GM23338 (cell line): ENCODE data around the gene TMEM98. TPM values are rescaled to one million over a fixed set of nuclear protein-coding genes. Genes with fewer than 3 reads are reported as not detected.

Experiments
- ATAC-seq: fragments of 200-7000 bp; cut with Tn5 transposase; 3 replicates; pipeline ENCODE4 v1.9.1; 2020
- DNase-seq: peaks from one replicate; pipeline ENCODE4 v3.0.0-alpha.2; 2015; ENCODE audit warnings: low spot score
- H2AFZ ChIP-seq: fragments of 200-600 bp; sonication (generic); 2 replicates; pipeline ENCODE4 v1.8.0; 2016; ENCODE audit warnings: antibody characterized with exemption, mild to moderate bottlenecking, moderate library complexity
- H3F3A ChIP-seq: fragments of 200-600 bp; sonication (generic); replicated peaks from 2 replicates; pipeline ENCODE4 v1.8.0; 2017; ENCODE audit warnings: antibody characterized with exemption, mixed run types, low read depth
- H3K27ac ChIP-seq: fragments of 200-600 bp; sonication (generic); 2 replicates; pipeline ENCODE4 v1.6.1; 2016; ENCODE audit warnings: low read depth
- H3K27me3 ChIP-seq: fragments of 200-600 bp; sonication (generic); 2 replicates; pipeline ENCODE4 v1.8.0; 2016; ENCODE audit warnings: mild to moderate bottlenecking, mixed run types, moderate library complexity; ENCODE audit not compliant: insufficient read depth
- H3K36me3 ChIP-seq: fragments of 200-600 bp; sonication (generic); 2 replicates; pipeline ENCODE4 v1.8.0; 2016; ENCODE audit warnings: mild to moderate bottlenecking; ENCODE audit not compliant: insufficient read depth
- H3K4me1 ChIP-seq: fragments of 200-600 bp; sonication (generic); 2 replicates; pipeline ENCODE4 v1.8.0; 2016; ENCODE audit warnings: mild to moderate bottlenecking, moderate library complexity; ENCODE audit not compliant: insufficient read depth
- H3K4me2 ChIP-seq: fragments of 200-600 bp; sonication (generic); 2 replicates; pipeline ENCODE4 v1.7.1; 2017; ENCODE audit warnings: mixed run types
- H3K4me3 ChIP-seq: fragments of 200-600 bp; sonication (generic); 2 replicates; pipeline ENCODE4 v1.6.1; 2016; ENCODE audit warnings: mixed run types
- H3K79me2 ChIP-seq: fragments of 200-600 bp; sonication (generic); replicated peaks from 2 replicates; pipeline ENCODE4 v1.8.0; 2017; ENCODE audit warnings: mild to moderate bottlenecking; ENCODE audit not compliant: insufficient read depth
- H3K9me2 ChIP-seq: fragments of 200-600 bp; sonication (generic); 2 replicates; pipeline ENCODE4 v1.8.0; 2017; ENCODE audit not compliant: insufficient read depth
- H4K20me1 ChIP-seq: fragments of 200-600 bp; sonication (generic); replicated peaks from 2 replicates; pipeline ENCODE4 v1.8.0; 2017; ENCODE audit warnings: mild to moderate bottlenecking; ENCODE audit not compliant: insufficient read depth
- H3K27ac Mint-ChIP-seq: 2 replicates; pipeline ENCODE4 v1.8.0; 2020; ENCODE audit warnings: inconsistent platforms, mild to moderate bottlenecking, moderate library complexity, mixed read lengths
- H3K27me3 Mint-ChIP-seq: 3 replicates; pipeline ENCODE4 v1.8.0; 2022; ENCODE audit warnings: low read depth, mild to moderate bottlenecking, moderate library complexity, mixed read lengths, inconsistent platforms; ENCODE audit not compliant: insufficient read depth, poor library complexity
- H3K36me3 Mint-ChIP-seq: 3 replicates; pipeline ENCODE4 v1.8.0; 2021; ENCODE audit warnings: low read depth, mild to moderate bottlenecking, inconsistent platforms, moderate library complexity, mixed read lengths
- H3K4me1 Mint-ChIP-seq: 3 replicates; pipeline ENCODE4 v1.8.0; 2020; ENCODE audit warnings: mild to moderate bottlenecking, inconsistent platforms, mixed read lengths
- H3K4me3 Mint-ChIP-seq: 3 replicates; pipeline ENCODE4 v1.8.0; 2021; ENCODE audit warnings: moderate library complexity, mild to moderate bottlenecking, inconsistent platforms, mixed read lengths
- H3K9me3 Mint-ChIP-seq: 3 replicates; pipeline ENCODE4 v1.8.0; 2020; ENCODE audit warnings: moderate library complexity, mild to moderate bottlenecking, inconsistent platforms, mixed read lengths
- CREB1 ChIP-seq: fragments of 250-450 bp; sonication (Bioruptor Pico); IDR thresholded peaks from 2 replicates; pipeline ENCODE4 v1.5.0; 2020; ENCODE audit warnings: low read depth, mild to moderate bottlenecking, moderate library complexity
- EZH2 ChIP-seq: fragments of 200-600 bp; sonication (generic); IDR thresholded peaks from one replicate; pipeline ENCODE4 v1.8.0; 2017; ENCODE audit warnings: antibody characterized with exemption, mild to moderate bottlenecking, low read depth; ENCODE audit not compliant: unreplicated experiment
- EZH2phosphoT487 ChIP-seq: fragments of 200-600 bp; sonication (generic); IDR thresholded peaks from one replicate; pipeline ENCODE4 v1.8.1; 2018; ENCODE audit warnings: antibody characterized with exemption; ENCODE audit not compliant: unreplicated experiment
- NANOG ChIP-seq: IDR thresholded peaks from 2 replicates; pipeline ENCODE4 v1.6.1; 2016; ENCODE audit warnings: antibody characterized with exemption, borderline replicate concordance
- POLR2AphosphoS5 ChIP-seq: IDR thresholded peaks from 2 replicates; pipeline ENCODE4 v1.6.1; 2016; ENCODE audit warnings: antibody characterized with exemption, low read depth
- STAT1 ChIP-seq: IDR thresholded peaks from one replicate; pipeline ENCODE4 v1.6.1; 2016; ENCODE audit warnings: antibody characterized with exemption; ENCODE audit not compliant: unreplicated experiment
- ZNF331 ChIP-seq: fragments of 250-450 bp; sonication (Bioruptor Pico); IDR thresholded peaks from 2 replicates; pipeline ENCODE4 v1.5.0; 2020; ENCODE audit warnings: low read depth, mild to moderate bottlenecking, moderate library complexity
- polyA plus RNA-seq: library from polyadenylated mRNA; unstranded; fragments of >200 nt; fragmentation: Nextera tagmentation; extraction: Ambion mirVana; gene quantifications from 2 replicates; pipeline ENCODE4 v1.2.1, GENCODE V29; 2016
- total RNA-seq: library from RNA; depleted of rRNA; stranded (reverse); fragments of >200 nt; shearing (Covaris generic); gene quantifications from 2 replicates; pipeline ENCODE4 v1.2.3, GENCODE V29; 2014
- TF ChIP-seq, protein P1 (sequence below): IDR thresholded peaks from one replicate; pipeline ENCODE4 v1.6.1; 2018; ENCODE audit warnings: antibody characterized with exemption; ENCODE audit not compliant: unreplicated experiment
- TF ChIP-seq, protein P2 (sequence below), 2 experiments: fragments of 200-600 bp in 1 of 2; sonication (generic) in 1 of 2; conservative IDR thresholded peaks; 2 replicates each; pipeline versions ENCODE4 v1.5.1 to v1.6.1; 2016 to 2017; ENCODE audit warnings: antibody characterized with exemption in 2 of 2, low read depth in 2 of 2, mild to moderate bottlenecking in 2 of 2, moderate library complexity in 1 of 2

TMEM98 gene
- total and polyA plus RNA-seq, 2 experiments from 2014 or later = 60.4 to 94.8 TPM

- TF ChIP-seq EZH2phosphoT487 = no peak
Measured at GRCh38 chr17:32970281-32970680, 42.3 kb downstream of the TMEM98 start (continued).

DNA sequence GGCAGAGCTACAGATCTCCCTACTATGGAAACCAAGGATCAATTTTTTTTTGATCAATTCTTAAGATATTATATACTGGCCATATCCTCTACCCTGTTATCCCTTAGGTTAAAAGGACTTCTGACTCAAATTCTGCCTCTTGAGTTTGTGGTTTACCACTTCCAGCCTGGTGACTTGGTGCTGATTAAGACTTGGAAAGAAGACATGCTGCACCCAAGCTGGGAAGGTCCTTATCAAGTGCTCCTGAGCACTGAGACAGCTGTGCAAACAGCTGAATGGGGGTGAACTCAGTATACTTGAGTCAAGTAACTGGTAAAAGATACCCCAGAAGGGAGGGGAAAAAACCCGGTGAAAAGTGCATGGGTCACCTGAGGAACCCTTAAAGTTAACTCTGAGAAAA lies 43.2 kb downstream of the TMEM98 start:
- H3K4me1 ChIP-seq = no peaks in the 10 kb centered on the region
- DNase-seq (no peak), ATAC-seq (no peak)
- no peaks in the 10 kb centered on the region for H3K27me3 Mint-ChIP-seq
- no peak overlapping the region for H3K27ac Mint-ChIP-seq
- H3K27ac ChIP-seq = no peak overlapping the region
- no peak overlapping the region for H2AFZ ChIP-seq
- H3K27me3 ChIP-seq = no peaks in the 10 kb centered on the region
- no peak overlapping the region for H3K4me3 ChIP-seq
- H3F3A ChIP-seq = no peaks in the 10 kb centered on the region
- no peak overlapping the region for H3K4me3 Mint-ChIP-seq
- no peaks in the 10 kb centered on the region for H3K79me2 ChIP-seq
- no peaks in the 10 kb centered on the region for H3K4me1 Mint-ChIP-seq
- H3K36me3 Mint-ChIP-seq = 0 out of 3 replicates have a peak, but pooled peaks cover 4% of the 10 kb centered on the region
- H3K36me3 ChIP-seq = no peaks in the 10 kb centered on the region
- TF ChIP-seq, protein P1, sequence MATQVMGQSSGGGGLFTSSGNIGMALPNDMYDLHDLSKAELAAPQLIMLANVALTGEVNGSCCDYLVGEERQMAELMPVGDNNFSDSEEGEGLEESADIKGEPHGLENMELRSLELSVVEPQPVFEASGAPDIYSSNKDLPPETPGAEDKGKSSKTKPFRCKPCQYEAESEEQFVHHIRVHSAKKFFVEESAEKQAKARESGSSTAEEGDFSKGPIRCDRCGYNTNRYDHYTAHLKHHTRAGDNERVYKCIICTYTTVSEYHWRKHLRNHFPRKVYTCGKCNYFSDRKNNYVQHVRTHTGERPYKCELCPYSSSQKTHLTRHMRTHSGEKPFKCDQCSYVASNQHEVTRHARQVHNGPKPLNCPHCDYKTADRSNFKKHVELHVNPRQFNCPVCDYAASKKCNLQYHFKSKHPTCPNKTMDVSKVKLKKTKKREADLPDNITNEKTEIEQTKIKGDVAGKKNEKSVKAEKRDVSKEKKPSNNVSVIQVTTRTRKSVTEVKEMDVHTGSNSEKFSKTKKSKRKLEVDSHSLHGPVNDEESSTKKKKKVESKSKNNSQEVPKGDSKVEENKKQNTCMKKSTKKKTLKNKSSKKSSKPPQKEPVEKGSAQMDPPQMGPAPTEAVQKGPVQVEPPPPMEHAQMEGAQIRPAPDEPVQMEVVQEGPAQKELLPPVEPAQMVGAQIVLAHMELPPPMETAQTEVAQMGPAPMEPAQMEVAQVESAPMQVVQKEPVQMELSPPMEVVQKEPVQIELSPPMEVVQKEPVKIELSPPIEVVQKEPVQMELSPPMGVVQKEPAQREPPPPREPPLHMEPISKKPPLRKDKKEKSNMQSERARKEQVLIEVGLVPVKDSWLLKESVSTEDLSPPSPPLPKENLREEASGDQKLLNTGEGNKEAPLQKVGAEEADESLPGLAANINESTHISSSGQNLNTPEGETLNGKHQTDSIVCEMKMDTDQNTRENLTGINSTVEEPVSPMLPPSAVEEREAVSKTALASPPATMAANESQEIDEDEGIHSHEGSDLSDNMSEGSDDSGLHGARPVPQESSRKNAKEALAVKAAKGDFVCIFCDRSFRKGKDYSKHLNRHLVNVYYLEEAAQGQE = no peak
- H4K20me1 ChIP-seq = no peaks in the 10 kb centered on the region
- H3K9me3 Mint-ChIP-seq = peaks cover 9% of the 10 kb centered on the region
- H3K9me2 ChIP-seq = 0 out of 2 replicates have a peak, but pooled peaks cover 2% of the 10 kb centered on the region
- H3K4me2 ChIP-seq = no peak overlapping the region

DNA sequence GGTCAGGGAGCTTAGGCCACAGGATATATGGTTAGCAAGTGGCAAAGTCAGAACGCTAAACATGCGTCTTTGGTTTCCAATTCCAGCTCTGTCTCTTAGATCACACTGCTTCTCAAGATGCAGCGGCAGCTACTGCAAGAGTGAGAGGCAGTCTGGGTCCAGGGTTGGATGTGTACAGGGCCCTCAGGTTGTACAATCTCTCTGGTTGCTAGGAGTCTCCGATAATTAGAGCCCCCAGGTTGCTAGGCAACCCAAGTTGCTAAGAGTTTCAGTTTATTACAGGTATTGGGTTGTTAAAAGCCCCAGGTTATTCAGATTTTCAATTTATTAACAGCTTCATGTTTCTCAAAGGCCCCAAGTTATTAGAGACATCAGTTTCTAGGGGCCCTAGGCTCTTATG lies 48.2 kb downstream of the TMEM98 start:
- Histone ChIP-seq H3K79me2 (no peaks in the 10 kb centered on the region), H3K27me3 (no peaks in the 10 kb centered on the region), H3K27ac (no peak overlapping the region), H3F3A (no peaks in the 10 kb centered on the region), H3K9me2 (no peaks in the 10 kb centered on the region), H3K4me1 (no peaks in the 10 kb centered on the region), H3K36me3 (no peaks in the 10 kb centered on the region), H3K4me2 (no peak overlapping the region), H4K20me1 (no peaks in the 10 kb centered on the region), H2AFZ (no peak overlapping the region), H3K4me3 (no peak overlapping the region)
- no peak for ATAC-seq
- Mint-ChIP-seq H3K4me3 (no peak overlapping the region), H3K9me3 (peaks cover 14% of the 10 kb centered on the region), H3K27ac (no peak overlapping the region), H3K36me3 (peaks cover 3% of the 10 kb centered on the region; the same call in 1 of the 3 replicates), H3K4me1 (no peaks in the 10 kb centered on the region), H3K27me3 (no peaks in the 10 kb centered on the region)
- no peak for DNase-seq
- no peak for TF ChIP-seq EZH2
- no peak for TF ChIP-seq EZH2phosphoT487
- TF ChIP-seq STAT1 = no peak
- no peak for TF ChIP-seq NANOG
- no peak for TF ChIP-seq POLR2AphosphoS5
- TF ChIP-seq, protein P1 = no peak
- TF ChIP-seq ZNF331 (CRISPR knock-in tag) = no peak
- TF ChIP-seq, protein P2, sequence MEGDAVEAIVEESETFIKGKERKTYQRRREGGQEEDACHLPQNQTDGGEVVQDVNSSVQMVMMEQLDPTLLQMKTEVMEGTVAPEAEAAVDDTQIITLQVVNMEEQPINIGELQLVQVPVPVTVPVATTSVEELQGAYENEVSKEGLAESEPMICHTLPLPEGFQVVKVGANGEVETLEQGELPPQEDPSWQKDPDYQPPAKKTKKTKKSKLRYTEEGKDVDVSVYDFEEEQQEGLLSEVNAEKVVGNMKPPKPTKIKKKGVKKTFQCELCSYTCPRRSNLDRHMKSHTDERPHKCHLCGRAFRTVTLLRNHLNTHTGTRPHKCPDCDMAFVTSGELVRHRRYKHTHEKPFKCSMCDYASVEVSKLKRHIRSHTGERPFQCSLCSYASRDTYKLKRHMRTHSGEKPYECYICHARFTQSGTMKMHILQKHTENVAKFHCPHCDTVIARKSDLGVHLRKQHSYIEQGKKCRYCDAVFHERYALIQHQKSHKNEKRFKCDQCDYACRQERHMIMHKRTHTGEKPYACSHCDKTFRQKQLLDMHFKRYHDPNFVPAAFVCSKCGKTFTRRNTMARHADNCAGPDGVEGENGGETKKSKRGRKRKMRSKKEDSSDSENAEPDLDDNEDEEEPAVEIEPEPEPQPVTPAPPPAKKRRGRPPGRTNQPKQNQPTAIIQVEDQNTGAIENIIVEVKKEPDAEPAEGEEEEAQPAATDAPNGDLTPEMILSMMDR (conservative IDR thresholded peaks at IDR 0.05; ENCODE audit: low read depth in 2 of 2) = no peak
- no peak for TF ChIP-seq CREB1 (CRISPR knock-in tag)
